Neural cell (in vitro differentiated cells): Measurements from ENCODE around the gene TMEM121B. TPM values are rescaled to one million over a fixed set of nuclear protein-coding genes. Genes with fewer than 3 reads are reported as not detected.
A peak's percentile ranks its signal among the peaks of the same experiment; 100 is the strongest.

Experiments
- H2AFZ ChIP-seq: fragments of 200-600, 300-800 bp; sonication (generic), shearing (Covaris generic); 2 replicates; pipeline ENCODE4 v1.6.0; 2014; ENCODE audit warnings: low read depth, mild to moderate bottlenecking, antibody characterized with exemption, low read length, moderate library complexity
- H3F3A ChIP-seq: fragments of 200-600 bp; shearing (Covaris generic); 2 replicates; pipeline ENCODE4 v1.6.1; 2016; ENCODE audit warnings: mild to moderate bottlenecking, moderate library complexity, mixed read lengths, antibody characterized with exemption, low read length; ENCODE audit not compliant: insufficient read depth, poor library complexity, severe bottlenecking
- H3K27ac ChIP-seq: fragments of 200-600, 300-800 bp; sonication (generic), shearing (Covaris generic); 2 replicates; pipeline ENCODE4 v1.5.1; 2014; ENCODE audit warnings: mild to moderate bottlenecking, low read length, moderate library complexity
- H3K27me3 ChIP-seq: fragments of 300-800, 200-600 bp; sonication (generic), shearing (Covaris generic); 2 replicates; pipeline ENCODE4 v1.6.0; 2014; ENCODE audit warnings: mild to moderate bottlenecking, low read depth, low read length, moderate library complexity; ENCODE audit not compliant: insufficient read depth
- H3K36me3 ChIP-seq: fragments of 300-800, 200-600 bp; sonication (generic), shearing (Covaris generic); 2 replicates; pipeline ENCODE4 v1.5.1; 2014; ENCODE audit warnings: mild to moderate bottlenecking, antibody characterized with exemption, low read length, moderate library complexity; ENCODE audit not compliant: insufficient read depth
- H3K4me2 ChIP-seq: fragments of 300-800, 200-600 bp; sonication (generic), shearing (Covaris generic); 2 replicates; pipeline ENCODE4 v1.6.0; 2014; ENCODE audit warnings: mild to moderate bottlenecking, low read length
- H3K4me3 ChIP-seq: fragments of 300-800, 200-600 bp; sonication (generic), shearing (Covaris generic); 2 replicates; pipeline ENCODE4 v1.5.1; 2014; ENCODE audit warnings: mild to moderate bottlenecking, low read length, moderate library complexity
- H3K79me2 ChIP-seq: fragments of 200-600 bp; shearing (Covaris generic); replicated peaks from 2 replicates; pipeline ENCODE4 v1.6.0; 2014; ENCODE audit warnings: mild to moderate bottlenecking, low read length, moderate library complexity; ENCODE audit not compliant: insufficient read depth
- H3K9ac ChIP-seq: fragments of 300-800, 200-600 bp; sonication (generic), shearing (Covaris generic); 2 replicates; pipeline ENCODE4 v1.6.1; 2016; ENCODE audit warnings: mild to moderate bottlenecking, low read length, mixed read lengths
- H3K9me2 ChIP-seq: fragments of 200-600 bp; shearing (Covaris generic); 2 replicates; pipeline ENCODE4 v1.6.1; 2016; ENCODE audit warnings: mild to moderate bottlenecking, low read length, mixed read lengths; ENCODE audit not compliant: insufficient read depth
- H3K9me3 ChIP-seq: fragments of 200-600, 300-800 bp; sonication (generic), shearing (Covaris generic); 2 replicates; pipeline ENCODE4 v1.6.1; 2016; ENCODE audit warnings: mild to moderate bottlenecking, mixed run types, low read length, moderate library complexity, mixed read lengths
- H4K20me1 ChIP-seq: fragments of 200-600 bp; shearing (Covaris generic); 2 replicates; pipeline ENCODE4 v1.6.1; 2016; ENCODE audit warnings: mild to moderate bottlenecking, mixed run types; ENCODE audit not compliant: insufficient read depth
- EP300 ChIP-seq: fragments of 450-650 bp; conservative IDR thresholded peaks from 2 replicates; pipeline ENCODE4 v1.6.1; 2014; ENCODE audit warnings: antibody characterized with exemption, mild to moderate bottlenecking, moderate library complexity; ENCODE audit not compliant: poor library complexity, severe bottlenecking
- EZH2 ChIP-seq: fragments of 200-600, 300-800 bp; shearing (Covaris generic), sonication (generic); IDR thresholded peaks from 2 replicates; pipeline ENCODE4 v1.6.1; 2014; ENCODE audit warnings: antibody characterized with exemption, low read length, borderline replicate concordance, mild to moderate bottlenecking; ENCODE audit not compliant: insufficient read depth, poor library complexity, severe bottlenecking
- MXI1 ChIP-seq: fragments of 450-650 bp; conservative IDR thresholded peaks from 2 replicates; pipeline ENCODE4 v1.6.1; 2014; ENCODE audit warnings: antibody characterized with exemption, mild to moderate bottlenecking; ENCODE audit not compliant: poor library complexity, severe bottlenecking
- POLR2AphosphoS5 ChIP-seq: IDR thresholded peaks from 2 replicates; pipeline ENCODE4 v1.6.1; 2012
- RAD21 ChIP-seq: fragments of 450-650 bp; conservative IDR thresholded peaks from 2 replicates; pipeline ENCODE4 v1.6.1; 2014; ENCODE audit warnings: antibody characterized with exemption, mild to moderate bottlenecking, moderate library complexity
- SMC3 ChIP-seq: fragments of 450-650 bp; conservative IDR thresholded peaks from 2 replicates; pipeline ENCODE4 v1.6.1; 2014; ENCODE audit warnings: antibody characterized with exemption, mild to moderate bottlenecking, moderate library complexity; ENCODE audit not compliant: poor library complexity
- TAF1 ChIP-seq: IDR thresholded peaks from 2 replicates; pipeline ENCODE4 v1.6.1; 2012; ENCODE audit warnings: low read depth
- polyA plus RNA-seq: library from polyadenylated mRNA; depleted of rRNA; stranded (reverse); fragments of >200 nt; gene quantifications from 2 replicates; pipeline ENCODE4 v1.2.3, GENCODE V29; 2014
- TF ChIP-seq, protein P1 (sequence below): IDR thresholded peaks from 2 replicates; pipeline ENCODE4 v1.6.1; 2012; ENCODE audit warnings: borderline replicate concordance
- TF ChIP-seq, protein P2 (sequence below): fragments of 450-650 bp; IDR thresholded peaks from 2 replicates; pipeline ENCODE4 v1.5.1; 2014; ENCODE audit warnings: antibody characterized with exemption, mild to moderate bottlenecking, moderate library complexity; ENCODE audit not compliant: poor library complexity, severe bottlenecking

The TMEM121B gene
- polyA plus RNA-seq, 1 donor from 2014 or later, result 15.8 TPM

GRCh38 chr22:17117890-17118289 is 3.3 kb downstream of the TMEM121B start:
- H3K9me3 ChIP-seq, result no peaks in the 10 kb centered on the region
- H4K20me1 ChIP-seq, result no peaks in the 10 kb centered on the region
- peak overlapping the region; percentile 52 for H3K4me2 ChIP-seq
- TF ChIP-seq, protein P1, sequence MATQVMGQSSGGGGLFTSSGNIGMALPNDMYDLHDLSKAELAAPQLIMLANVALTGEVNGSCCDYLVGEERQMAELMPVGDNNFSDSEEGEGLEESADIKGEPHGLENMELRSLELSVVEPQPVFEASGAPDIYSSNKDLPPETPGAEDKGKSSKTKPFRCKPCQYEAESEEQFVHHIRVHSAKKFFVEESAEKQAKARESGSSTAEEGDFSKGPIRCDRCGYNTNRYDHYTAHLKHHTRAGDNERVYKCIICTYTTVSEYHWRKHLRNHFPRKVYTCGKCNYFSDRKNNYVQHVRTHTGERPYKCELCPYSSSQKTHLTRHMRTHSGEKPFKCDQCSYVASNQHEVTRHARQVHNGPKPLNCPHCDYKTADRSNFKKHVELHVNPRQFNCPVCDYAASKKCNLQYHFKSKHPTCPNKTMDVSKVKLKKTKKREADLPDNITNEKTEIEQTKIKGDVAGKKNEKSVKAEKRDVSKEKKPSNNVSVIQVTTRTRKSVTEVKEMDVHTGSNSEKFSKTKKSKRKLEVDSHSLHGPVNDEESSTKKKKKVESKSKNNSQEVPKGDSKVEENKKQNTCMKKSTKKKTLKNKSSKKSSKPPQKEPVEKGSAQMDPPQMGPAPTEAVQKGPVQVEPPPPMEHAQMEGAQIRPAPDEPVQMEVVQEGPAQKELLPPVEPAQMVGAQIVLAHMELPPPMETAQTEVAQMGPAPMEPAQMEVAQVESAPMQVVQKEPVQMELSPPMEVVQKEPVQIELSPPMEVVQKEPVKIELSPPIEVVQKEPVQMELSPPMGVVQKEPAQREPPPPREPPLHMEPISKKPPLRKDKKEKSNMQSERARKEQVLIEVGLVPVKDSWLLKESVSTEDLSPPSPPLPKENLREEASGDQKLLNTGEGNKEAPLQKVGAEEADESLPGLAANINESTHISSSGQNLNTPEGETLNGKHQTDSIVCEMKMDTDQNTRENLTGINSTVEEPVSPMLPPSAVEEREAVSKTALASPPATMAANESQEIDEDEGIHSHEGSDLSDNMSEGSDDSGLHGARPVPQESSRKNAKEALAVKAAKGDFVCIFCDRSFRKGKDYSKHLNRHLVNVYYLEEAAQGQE, result no peak
- TF ChIP-seq EZH2 (no peak), EP300 (no peak), MXI1 (no peak), SMC3 (no peak), POLR2AphosphoS5 (no peak), RAD21 (no peak), TAF1 (no peak)
- TF ChIP-seq, protein P2, sequence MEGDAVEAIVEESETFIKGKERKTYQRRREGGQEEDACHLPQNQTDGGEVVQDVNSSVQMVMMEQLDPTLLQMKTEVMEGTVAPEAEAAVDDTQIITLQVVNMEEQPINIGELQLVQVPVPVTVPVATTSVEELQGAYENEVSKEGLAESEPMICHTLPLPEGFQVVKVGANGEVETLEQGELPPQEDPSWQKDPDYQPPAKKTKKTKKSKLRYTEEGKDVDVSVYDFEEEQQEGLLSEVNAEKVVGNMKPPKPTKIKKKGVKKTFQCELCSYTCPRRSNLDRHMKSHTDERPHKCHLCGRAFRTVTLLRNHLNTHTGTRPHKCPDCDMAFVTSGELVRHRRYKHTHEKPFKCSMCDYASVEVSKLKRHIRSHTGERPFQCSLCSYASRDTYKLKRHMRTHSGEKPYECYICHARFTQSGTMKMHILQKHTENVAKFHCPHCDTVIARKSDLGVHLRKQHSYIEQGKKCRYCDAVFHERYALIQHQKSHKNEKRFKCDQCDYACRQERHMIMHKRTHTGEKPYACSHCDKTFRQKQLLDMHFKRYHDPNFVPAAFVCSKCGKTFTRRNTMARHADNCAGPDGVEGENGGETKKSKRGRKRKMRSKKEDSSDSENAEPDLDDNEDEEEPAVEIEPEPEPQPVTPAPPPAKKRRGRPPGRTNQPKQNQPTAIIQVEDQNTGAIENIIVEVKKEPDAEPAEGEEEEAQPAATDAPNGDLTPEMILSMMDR, result no peak
- no peaks in the 10 kb centered on the region for H3F3A ChIP-seq
- peaks cover 7% of the 10 kb centered on the region for H3K79me2 ChIP-seq
- no peak overlapping the region for H3K9ac ChIP-seq
- no peaks in the 10 kb centered on the region for H3K9me2 ChIP-seq
- H3K36me3 ChIP-seq, result no peaks in the 10 kb centered on the region
- no peak overlapping the region for H2AFZ ChIP-seq
- no peak overlapping the region for H3K27ac ChIP-seq
- H3K27me3 ChIP-seq, result no peaks in the 10 kb centered on the region
- peak overlapping the region; percentile 76 for H3K4me3 ChIP-seq

DNA sequence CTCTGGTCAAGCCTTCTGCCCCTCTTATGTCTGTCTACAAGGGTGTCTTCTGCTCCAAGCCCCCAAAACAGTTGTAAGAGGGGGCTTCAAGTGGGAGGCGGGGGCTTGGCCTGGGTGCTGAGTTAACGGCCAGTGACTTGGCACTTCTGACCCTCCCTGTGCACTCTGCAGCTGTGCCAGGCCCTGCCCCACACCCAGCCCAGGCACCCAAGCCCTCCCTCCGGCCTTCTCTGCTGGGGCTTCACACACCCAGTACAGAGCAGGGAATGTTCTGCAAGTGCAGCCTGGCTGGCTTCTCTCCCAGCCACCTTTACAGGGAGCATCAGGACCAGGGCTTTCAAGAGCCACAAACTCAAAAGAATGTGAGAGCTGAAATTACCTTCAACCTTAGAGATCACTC is 3.8 kb downstream of the TMEM121B start:
- Histone ChIP-seq H3F3A (no peaks in the 10 kb centered on the region), H3K4me2 (no peak overlapping the region), H3K4me3 (peak overlapping the region; percentile 76), H3K27me3 (no peaks in the 10 kb centered on the region), H3K79me2 (peaks cover 7% of the 10 kb centered on the region), H3K9me3 (no peaks in the 10 kb centered on the region), H2AFZ (no peak overlapping the region), H3K9me2 (no peaks in the 10 kb centered on the region), H3K36me3 (no peaks in the 10 kb centered on the region), H3K9ac (no peak overlapping the region), H4K20me1 (no peaks in the 10 kb centered on the region), H3K27ac (no peak overlapping the region)
- TF ChIP-seq SMC3 (no peak), POLR2AphosphoS5 (no peak), TAF1 (no peak), MXI1 (no peak), EZH2 (no peak), RAD21 (no peak), EP300 (no peak)
- TF ChIP-seq, protein P2, result no peak
- TF ChIP-seq, protein P1, result no peak
